NCI-H524 (cell line): ENCODE measurements around the gene IP6K3.

Experiments used
- DNase-seq, 2 experiments: peaks; one replicate each; lab custom pipeline; 2025; lab: John Stamatoyannopoulos, UW

Gene IP6K3

DNA sequence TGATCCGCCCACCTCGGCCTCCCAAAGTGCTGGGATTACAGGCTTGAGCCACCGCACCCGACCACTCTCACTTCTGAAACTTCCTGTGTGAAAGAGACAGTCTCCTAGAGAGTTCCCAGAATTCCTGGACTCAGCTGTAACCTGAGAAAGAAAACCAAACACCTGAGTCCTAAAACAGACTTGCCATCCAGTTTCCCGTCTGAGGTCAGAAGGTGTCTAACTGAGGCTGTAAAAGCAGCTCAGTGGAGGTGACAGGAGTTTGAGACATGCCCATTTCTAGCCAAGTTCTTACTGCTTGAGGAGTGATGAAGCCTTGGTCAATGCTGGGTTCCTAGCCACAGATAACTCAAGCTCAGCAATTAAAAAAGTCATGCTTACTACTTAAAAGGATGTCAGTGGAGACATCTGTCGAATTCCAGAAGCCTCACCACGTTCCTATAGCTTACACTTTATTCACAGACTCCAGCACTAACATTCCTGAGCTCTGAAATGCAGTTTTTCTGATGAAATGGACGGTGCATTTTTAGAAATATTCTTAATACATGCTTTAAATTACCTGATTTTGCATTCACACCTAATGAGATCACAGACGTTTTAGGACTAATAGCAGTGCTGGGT lies 41.3 kb downstream of the IP6K3 start:
- no peak for DNase-seq

DNA sequence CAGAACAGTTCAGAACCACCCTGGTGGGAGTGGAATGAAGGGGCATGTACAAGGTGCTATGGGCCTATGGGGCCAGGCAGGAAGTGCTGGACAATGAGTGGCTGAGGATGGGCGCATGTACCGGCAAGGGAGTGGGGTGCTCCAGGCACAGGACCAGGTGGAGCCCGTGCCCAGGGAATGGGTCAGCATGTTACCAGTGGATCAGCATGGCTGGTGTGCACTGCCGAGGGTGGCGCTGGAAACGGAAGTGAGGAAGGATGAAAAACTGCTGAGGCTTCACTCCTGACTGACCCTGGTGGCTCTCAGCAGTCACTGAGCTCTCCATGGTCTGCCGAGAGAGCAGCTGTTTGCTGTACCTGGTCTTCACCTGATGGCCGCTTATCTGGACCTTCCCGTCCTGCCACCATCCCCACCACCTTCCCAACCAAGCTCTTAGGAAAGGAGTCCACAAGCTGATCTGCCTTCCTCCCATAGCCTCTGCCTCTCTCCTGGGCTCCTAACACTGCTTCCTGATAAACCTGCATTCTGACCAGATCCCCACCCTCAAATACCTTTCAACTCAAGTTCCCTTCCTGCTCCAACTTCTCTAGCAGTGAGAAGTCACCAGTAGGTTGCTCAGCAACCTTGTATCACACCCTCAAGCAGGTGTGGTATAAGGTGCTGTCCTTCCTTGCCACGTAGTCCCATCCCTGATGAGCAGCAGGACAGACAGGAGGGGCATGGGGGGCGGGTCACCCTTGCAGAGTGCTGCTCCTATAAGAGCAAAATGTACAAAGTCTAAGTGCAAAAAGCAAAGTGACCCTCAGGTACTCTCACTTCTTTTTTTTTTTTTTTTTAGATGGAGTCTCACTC lies 42.3 kb downstream of the IP6K3 start:
- no peak for DNase-seq

DNA sequence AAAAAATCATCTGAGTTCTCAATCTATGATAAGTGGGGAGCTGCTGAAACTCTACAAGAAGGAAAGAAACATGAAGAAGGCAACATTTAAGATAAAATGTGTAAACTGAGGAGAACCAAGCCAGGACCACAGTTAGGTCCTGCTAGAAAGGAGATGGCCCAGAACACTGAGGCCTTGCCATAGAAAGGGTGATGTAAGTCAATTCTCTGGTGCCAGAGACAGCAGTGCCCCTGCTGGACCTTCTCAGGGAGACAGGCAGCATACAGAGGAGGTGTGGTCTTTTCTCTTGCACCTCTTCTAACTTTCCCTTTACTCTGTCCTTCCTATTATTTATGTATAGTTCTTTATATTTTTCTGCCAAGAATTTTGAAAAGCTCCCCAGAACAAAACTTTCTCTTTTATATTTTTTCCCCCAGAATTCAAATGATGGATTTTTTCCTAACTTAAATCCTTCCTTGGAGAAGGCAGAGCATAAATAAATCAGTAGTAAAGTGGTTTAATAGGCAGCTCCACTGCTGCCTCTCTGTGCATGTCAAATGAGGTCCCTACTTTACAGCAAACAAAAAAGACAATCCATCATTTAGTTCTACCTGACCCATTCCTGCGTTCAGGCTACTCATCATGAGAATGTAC lies 44.2 kb downstream of the IP6K3 start:
- peak in 1 of 2 experiments; percentile 43 for DNase-seq

DNA sequence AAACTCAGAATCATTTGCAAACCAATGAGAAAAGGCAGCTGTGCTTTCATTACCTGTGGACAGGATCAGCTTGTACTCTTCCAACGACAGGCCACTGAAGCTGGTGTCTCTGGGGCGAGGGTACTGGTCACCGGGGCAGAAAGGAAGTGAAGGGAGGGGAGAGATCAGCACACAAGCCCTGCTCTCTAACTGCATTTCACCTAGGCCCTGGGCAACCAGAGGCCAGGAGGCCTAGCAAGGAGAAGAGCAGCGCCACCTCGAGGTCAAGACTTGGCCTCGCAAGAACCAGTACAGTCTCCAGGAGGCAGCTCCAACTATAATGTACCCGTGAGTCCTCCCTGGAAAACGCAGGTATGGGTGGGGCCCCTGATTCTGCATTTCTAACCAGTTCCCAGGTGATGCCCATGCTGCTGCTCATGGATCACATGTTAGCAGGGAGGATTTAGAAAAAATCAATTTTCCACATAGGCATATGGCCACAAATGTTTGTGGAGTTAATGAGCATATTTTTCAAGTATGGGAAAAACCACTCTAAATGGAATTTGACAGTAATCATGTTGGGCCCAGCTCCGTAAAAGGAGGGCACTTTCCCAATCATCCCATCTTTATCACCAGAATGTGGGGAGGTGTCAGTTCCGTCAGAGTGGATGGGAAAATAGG lies 46.2 kb downstream of the IP6K3 start:
- DNase-seq = peak; percentile 26 to 72

DNA sequence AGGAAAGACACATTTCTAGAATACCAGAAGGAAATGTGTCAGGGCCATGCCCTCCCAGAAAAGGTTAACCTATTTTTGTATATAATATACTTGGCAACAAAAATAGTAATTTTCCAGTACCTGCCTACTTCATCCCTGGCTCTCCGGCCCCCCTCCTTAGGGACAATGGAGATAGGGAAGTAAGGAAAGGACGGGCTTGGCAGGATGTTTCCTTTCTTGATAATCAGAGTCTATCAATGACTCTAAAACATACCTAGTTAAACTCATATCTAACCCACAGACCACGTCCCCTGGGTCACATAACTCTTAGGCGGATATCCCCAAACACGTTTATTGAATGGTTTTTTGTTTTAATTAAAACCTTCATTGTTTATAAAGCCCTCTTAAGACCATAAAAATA lies 47.0 kb downstream of the IP6K3 start:
- no peak for DNase-seq

DNA sequence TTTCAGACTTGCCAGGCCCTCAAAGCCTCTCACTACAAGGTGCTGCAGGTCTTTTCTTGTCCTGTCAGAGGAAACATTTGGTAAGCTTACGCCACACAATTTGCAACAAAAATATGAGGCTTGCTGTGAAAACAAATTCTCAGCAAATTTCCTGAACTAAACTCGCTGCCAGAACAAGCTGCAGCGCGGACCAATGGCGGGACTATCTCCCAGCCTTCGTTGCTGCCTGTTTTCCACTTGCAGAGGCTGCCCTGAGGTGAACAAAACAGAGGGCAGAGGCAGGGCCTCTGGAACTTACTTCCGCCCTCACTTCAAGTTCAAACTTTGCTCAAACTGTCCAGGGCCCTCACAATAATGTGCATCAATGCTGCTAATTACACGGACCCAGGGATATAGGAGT lies 47.6 kb downstream of the IP6K3 start:
- DNase-seq = no peak

DNA sequence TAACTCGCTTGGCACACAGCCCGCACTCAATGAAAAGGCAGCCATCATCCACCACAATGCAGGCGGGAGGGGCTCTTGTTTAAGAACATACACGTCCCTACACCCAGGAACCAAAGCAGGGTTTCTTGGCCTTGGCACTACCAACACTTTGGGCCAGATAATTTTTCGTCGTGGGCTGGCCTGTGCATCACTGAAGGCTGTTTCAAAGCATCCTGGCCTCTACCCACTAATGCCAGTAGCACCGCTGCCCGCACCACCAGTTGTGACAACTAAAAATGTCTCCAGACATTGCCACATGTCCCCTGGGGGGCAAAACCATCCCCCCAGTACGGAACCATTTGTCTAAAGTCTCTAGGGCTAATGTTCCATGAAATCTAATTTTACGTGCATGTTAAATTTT lies 48.2 kb downstream of the IP6K3 start:
- no peak for DNase-seq

DNA sequence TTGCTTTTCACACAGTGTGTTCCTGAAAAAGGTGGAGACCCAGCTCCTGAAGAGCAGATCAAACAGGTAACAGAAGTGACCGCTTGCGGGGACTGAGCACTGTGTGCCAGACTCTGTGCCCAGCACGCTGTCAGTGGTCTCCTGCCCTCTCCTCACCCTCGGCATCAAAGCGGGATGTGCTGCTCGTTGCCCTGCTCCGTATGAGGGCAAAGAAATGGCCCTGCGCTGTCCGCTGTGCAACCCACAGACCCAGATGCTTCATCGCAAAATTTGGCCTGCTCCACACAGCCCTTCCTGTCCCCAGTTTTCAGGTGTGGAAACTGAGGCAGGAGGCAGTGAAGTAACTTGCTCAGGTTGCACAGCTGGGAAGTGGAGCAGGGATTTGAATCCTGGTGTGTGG lies 48.9 kb downstream of the IP6K3 start:
- DNase-seq = no peak

DNA sequence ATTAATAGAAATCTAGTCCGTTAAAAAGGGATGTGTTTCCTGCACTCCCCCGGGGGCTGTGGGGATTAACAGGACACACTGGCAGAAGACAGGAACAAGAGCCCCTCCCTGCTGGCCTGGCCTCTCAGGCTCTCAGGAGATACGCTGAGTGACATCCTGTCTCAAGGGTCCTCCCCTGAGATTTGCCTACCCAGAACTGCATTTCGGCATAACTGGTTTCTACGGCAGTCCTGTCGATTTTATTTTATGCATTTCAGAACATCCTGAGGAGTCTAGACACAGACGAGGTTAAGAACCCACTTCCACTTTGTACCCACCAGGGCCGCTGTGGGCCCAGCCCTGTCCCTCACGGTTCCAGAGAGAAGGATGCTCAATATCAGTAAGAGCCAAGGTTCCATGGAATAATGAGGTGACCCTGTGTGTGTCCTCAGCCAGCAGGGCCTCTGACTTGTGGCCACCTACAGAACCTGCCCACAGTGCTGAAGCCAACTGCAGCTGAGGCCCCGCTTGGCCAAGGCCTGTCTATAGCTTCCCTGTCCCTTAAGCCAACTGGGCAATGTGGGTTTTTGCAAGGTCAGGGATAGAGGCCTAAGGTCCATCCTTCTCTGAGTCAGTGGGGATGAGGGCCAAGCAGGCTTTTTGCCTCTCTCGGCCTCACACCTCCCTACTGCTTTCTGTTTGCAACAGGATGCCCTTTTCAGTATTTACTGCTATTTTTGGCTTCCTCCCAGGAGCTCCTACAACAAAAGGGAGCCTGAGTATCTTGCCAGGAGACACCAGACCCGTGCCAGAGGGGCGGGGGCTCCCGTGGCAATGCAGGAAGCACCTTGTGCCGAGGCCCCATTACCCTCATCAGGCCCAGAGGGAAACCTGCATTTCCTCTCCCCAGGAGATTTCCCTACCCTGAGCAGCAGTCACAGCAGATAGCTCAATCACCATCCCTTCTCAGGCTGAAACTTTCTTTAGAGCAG lies 49.9 kb downstream of the IP6K3 start:
- DNase-seq = no peak

DNA sequence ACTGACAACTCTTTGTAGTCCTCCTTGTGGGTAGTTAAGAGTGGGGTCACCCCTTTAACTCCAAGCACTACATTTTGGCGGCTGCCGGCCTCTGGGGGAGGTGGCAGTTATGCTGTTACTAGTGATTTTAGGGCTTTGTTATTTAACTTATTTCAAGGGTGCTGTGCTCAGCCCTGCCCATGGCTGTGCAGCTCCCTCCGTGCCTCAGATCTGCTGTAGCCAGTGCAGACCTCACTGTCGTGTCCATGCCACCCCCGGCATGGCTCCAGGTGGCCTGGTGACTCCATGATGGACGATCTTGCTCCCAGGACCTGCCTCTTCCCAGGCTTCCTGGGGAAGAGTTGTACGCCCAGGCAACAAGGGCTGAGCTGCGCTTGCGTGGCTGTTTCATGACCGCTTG lies 50.6 kb downstream of the IP6K3 start:
- DNase-seq = no peak

DNA sequence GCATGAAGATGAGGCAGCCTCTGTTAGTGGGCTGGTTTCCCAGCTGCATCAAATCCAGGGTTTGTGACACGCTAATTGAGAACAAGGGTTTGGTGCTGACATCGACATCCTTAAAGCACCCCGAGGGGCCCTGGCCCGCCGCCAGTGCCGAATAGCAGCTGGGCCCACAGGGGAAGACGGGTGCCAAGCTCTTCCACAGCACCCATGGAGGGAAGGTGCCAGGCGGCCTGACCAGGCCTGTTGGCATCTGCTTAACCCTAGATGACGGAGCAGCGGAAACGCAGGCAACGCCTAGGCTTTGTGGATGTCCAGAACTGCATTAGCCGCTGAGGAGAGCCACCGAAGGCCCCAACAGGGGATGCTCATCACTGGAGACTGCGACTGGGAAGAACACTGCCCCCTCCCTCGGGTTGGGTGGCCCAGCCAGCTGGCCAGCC lies 51.2 kb downstream of the IP6K3 start:
- peak in 1 of 2 experiments; percentile 44 for DNase-seq

DNA sequence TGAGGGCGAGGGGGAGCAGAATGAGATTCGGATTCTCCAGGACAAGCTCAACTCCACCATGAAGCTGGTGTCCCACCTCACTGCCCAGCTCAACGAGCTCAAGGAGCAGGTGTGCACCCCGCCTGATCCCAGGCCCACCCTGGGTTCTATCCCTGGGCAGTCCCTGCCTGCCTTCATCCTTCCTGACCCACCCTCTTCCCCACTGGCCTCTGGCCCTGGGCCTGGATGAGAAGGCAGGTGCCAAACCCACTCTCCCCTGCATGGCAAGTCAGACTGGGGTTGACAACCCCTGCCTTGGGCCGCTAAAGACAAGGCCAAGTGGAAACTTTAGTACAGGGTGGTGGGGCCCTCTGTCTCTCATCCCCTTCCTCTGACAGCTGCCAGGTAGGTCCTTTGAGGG lies 51.7 kb downstream of the IP6K3 start:
- DNase-seq = no peak

DNA sequence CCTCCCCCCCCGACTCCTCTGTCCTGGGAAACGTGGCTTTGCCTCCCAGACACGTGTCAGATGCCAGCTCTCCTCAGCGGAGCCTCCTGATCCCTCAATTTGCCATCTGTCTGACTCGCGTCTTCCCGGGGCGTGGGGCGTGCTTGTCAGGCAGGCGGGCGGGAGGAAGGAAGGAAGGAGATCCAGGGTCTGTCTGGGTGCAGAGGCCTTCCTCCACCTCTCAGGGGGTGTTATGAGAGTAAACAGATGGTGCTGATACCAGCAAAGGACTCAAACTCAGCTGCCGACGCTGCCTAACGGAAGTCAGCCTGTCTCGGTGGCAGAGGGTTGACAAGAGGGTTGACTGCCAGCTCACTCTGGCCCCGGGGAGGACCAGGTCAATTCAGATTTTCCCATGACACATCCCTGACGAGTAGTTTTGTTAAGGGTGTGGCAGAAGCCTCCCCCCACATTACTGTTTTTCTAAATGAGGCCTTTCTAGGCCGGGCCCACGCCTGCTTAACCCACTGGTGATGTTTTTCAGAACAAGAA lies 52.2 kb downstream of the IP6K3 start:
- peak; percentile 98 to 99 for DNase-seq

DNA sequence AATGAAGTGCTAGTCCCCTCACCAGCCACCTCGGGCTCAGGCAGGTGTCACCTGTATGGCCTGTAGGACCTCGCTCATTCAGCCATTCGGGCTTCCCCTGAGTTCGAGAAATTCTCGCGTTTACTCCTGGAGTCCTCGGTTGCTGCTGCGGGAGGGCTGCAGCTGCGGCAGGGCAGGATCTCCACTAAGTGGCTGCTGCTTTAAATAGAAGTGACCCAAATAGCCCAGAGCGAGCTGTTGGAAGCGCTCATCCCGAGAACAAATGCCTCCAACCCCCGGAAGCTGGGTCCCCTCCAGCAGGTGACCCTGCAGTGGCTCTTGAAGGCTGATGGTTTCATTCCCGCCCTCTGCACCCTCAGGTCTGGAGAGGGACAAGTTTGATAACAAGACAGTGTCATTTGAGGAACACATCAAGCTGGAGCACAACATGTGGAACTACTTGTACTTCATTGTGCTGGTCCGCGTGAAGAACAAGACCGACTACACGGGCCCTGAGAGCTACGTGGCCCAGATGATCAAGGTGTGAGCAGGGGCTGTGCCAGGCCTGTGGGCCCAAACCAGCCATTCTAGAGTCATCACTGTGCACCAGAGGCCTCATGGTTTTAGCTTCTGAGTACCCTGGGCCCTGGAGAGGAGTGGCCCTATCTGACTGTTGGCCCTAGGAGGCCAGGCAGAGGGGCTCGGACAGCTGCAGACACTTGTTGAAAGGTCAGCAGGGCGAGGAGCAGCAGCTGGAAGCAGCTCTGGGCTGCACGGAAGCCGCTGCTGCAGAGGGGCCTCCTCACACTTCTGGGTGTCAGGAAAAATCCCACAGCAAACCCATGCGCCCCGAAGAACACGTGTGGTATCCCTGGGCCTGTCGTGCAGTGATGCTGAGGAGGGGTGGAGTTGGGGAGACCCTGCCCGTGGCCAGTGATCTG lies 53.3 kb downstream of the IP6K3 start:
- peak in 1 of 2 experiments; percentile 30 for DNase-seq

DNA sequence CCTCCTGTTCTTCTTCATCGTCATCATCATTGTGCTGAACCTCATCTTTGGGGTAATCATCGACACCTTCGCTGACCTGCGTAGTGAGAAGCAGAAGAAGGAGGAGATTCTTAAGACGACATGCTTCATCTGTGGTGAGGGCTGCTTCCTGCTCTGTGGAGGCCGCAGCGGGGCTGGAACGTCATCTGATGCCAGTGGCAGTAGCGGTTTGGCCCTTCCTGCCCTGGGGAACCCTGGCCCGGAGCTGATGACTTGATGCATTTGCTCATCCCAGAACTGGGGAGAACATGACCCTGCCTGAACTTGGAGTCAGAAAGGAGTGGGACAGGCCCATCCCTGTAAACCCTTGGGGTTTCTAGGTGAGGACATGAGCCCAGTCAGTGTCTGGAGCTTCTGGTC lies 53.9 kb downstream of the IP6K3 start:
- DNase-seq = no peak

DNA sequence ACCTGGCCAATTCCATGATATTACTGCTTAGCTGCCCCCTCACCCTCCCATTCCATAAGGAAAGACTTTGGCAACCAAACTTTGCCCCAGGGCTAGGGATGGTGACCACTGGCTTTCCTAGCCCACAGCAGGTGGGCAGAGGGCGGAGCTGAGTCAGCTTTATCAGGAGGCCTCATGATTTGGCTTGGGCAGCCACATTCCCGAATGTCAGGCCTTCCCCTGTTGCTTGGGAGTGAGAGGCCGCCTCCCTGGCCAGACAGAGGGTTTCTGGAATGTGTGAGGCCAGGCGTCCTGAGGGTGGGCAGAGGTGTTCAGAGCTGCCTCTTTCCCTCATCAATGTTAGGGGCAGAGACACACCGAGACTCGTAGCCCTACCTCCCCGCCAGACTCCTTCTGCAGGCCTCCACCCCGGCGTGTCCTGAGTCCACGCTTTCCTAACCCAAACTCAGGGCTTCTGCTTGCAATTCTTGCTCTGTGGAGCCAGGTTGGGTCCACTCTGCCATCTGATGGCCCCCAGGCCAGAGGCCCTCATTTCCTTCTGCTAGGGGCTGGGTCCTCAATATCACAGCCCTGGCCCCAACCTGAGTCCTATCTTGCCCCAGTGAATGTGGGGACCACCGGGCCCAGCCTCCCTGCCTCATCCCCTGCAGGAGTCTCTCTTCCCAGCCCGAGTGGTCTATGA lies 54.5 kb downstream of the IP6K3 start:
- DNase-seq = no peak

DNA sequence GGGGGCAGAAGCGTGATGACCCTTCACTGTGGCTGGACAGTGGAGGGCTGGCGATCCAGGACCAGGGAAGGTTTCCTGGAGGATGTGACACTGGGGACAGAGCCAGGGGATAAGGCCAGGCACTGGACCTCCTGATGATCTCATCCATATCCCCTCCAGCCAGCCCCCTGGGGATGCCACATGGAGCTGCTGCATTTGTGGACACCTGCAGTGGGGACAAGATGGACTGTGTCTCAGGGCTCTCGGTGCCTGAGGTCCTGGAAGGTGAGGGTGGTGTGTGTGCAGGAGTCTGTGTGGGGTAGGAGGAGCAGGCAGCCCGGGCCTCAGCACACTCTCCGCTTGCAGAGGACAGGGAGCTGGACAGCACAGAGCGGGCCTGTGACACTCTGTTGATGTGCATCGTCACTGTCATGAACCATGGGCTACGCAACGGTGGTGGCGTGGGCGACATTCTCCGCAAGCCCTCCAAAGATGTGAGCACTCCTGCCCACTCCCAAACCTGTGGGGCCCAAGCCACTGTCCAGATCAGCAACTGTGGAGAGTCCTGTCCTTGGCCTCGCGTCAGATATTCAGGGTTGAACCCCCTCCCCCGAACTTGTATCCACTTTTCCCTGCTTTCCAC lies 55.1 kb downstream of the IP6K3 start:
- no peak for DNase-seq

DNA sequence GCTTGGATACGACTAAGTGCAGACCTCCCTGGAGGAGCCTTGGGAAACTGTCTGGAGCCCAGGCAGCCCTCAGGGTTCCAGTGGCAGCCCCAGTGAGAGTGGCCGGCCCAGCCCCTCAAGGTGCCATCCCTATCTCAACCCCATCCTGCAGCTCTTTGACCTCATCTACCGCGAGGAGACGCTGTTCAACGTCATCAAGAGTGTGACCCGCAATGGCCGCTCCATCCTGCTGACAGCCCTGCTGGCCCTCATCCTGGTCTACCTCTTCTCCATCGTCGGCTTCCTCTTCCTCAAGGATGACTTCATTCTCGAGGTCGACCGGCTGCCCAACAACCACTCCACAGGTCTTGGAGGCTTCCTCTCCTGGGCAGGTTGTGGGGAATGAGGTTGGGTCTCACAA lies 55.9 kb downstream of the IP6K3 start:
- DNase-seq = no peak

DNA sequence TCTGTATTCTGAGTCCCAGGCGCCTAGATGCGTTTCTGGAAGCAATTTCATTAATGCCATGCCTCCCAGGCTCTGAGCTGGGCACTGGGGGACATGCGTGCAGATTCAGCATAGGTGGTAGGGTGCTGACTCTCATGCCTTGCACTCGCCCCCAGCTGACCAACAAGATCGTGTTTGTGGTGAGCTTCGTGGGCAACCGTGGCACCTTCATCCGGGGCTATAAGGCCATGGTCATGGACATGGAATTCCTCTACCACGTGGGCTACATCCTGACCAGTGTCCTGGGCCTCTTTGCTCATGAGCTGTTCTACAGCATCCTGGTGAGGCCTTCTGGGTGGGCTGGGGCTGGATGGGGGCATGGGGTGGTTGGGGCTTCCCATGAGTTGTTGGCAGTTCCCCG lies 56.8 kb downstream of the IP6K3 start:
- DNase-seq = no peak
